Calu3 (cell line): ENCODE measurements around the gene AP5S1. TPM values are rescaled to one million over a fixed set of nuclear protein-coding genes. Genes with fewer than 3 reads are reported as not detected.

ENCODE experiments used
- BruUV-seq: library from RNA; stranded (reverse); fragments of 400-500 nt; replicated peaks from 2 replicates; lab custom pipeline; 2021; lab: Mats Ljungman, UMichigan
- CTCF ChIA-PET: fragments of 300-600 bp; sonication (Branson Sonifier 250); formaldehyde crosslinking; loops from one replicate; lab custom pipeline; 2022; ENCODE audit warnings: antibody characterized with exemption; lab: Charles Lee
- DNase-seq: peaks from one replicate; pipeline ENCODE4 v3.0.0; 2022
- H3K27ac Mint-ChIP-seq: one replicate; pipeline ENCODE4 v1.8.0; 2022; ENCODE audit warnings: mixed read lengths; ENCODE audit not compliant: unreplicated experiment
- H3K27me3 Mint-ChIP-seq: one replicate; pipeline ENCODE4 v1.8.0; 2022; ENCODE audit warnings: mixed read lengths; ENCODE audit not compliant: unreplicated experiment
- H3K36me3 Mint-ChIP-seq: one replicate; pipeline ENCODE4 v1.8.0; 2022; ENCODE audit warnings: mild to moderate bottlenecking, moderate library complexity, mixed read lengths; ENCODE audit not compliant: insufficient read depth, unreplicated experiment
- H3K4me1 Mint-ChIP-seq: one replicate; pipeline ENCODE4 v1.8.0; 2022; ENCODE audit warnings: mild to moderate bottlenecking, low read depth, mixed read lengths; ENCODE audit not compliant: unreplicated experiment
- H3K4me3 Mint-ChIP-seq: one replicate; pipeline ENCODE4 v1.8.0; 2022; ENCODE audit warnings: mild to moderate bottlenecking, low read depth, moderate library complexity, mixed read lengths; ENCODE audit not compliant: unreplicated experiment
- H3K9me3 Mint-ChIP-seq: one replicate; pipeline ENCODE4 v1.8.0; 2022; ENCODE audit warnings: low read depth, mixed read lengths; ENCODE audit not compliant: unreplicated experiment
- intact Hi-C: fragments of 100-400 bp; cut with micrococcal nuclease; formaldehyde crosslinking; loops from one replicate; pipeline ENCODE4 v1.10.0; 2022; ENCODE audit not compliant: unreplicated experiment
- total RNA-seq: library from RNA; stranded (reverse); gene quantifications from 2 replicates; pipeline ENCODE4 v1.2.3, GENCODE V29; 2022
- TF ChIP-seq, protein P1 (sequence below): fragments of 200-600 bp; IDR thresholded peaks from one replicate; pipeline ENCODE4 v1.8.0; 2022; ENCODE audit warnings: antibody characterized with exemption; ENCODE audit not compliant: unreplicated experiment

Gene AP5S1
- total RNA-seq, 1 experiment from 2014 or later, result 9.5 TPM

DNA sequence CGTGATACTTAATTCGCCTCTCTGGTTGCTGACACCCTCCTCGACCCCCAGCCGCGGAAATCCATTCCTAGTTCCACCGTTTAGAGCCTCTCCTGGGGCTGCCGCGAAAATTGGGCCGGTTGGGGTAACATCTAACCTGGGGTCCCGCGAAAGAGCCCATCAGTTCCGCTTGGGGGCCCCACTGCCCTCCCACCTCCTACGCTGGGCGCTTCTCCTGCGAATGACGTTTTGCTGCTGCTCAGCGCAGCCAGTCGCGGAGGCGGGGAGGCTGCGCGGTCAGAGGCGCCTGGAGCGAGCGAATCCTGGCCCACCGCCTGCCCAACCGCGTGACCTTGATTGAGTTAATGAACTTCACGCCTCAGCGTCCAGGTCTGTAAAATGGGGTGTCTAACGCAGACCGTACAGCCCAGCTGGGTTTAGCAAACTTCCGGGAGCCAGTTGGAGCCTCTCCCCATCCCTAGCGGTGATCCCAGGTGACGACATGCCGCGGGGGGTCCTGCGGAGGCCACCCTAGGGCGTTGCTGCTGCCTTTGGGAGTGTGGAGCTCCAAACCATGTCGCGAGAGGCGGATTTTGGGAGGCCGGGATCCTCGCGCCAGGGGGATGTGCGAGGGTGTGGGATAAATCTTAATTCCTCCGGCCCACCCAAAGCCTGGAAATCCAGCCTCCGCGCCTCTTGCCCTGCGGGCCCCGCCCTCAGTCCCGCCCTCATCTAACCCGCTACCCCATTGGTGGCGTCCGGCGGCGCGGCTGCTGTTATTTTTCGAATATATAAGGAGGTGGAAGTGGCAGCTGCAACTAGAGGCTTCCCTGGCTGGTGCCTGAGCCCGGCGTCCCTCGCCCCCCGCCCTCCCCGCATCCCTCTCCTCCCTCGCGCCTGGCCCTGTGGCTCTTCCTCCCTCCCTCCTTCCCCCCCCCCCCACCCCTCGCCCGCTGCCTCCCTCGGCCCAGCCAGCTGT, 24.6 kb upstream of the AP5S1 start, which contains the start of gene CDC25B:
Gene CDC25B (plus strand): TSS at position 800 of the 958 bp plus-strand sequence. CDS start 222 bp downstream, outside the sequence.
- intact Hi-C loops, result no loop called here
- DNase-seq, result peak; percentile 81
- TSS peak; percentile 89 for BruUV-seq
- no peaks in the 10 kb centered on the region for H3K27me3 Mint-ChIP-seq
- peaks cover 9% of the 10 kb centered on the region for H3K4me1 Mint-ChIP-seq
- peaks cover 42% of the 10 kb centered on the region for H3K36me3 Mint-ChIP-seq
- CTCF ChIA-PET, result interaction anchor here (0.7 to 1.0 kb wide), 4 partner anchors 9 to 28 kb away, joined by 3 to 11 read pairs (median 4); partner anchors contain the start of genes ADISSP and CENPB
- peak within 1 kb of the TSS; percentile 97 for H3K4me3 Mint-ChIP-seq
- no peaks in the 10 kb centered on the region for H3K9me3 Mint-ChIP-seq
- TF ChIP-seq, protein P1, sequence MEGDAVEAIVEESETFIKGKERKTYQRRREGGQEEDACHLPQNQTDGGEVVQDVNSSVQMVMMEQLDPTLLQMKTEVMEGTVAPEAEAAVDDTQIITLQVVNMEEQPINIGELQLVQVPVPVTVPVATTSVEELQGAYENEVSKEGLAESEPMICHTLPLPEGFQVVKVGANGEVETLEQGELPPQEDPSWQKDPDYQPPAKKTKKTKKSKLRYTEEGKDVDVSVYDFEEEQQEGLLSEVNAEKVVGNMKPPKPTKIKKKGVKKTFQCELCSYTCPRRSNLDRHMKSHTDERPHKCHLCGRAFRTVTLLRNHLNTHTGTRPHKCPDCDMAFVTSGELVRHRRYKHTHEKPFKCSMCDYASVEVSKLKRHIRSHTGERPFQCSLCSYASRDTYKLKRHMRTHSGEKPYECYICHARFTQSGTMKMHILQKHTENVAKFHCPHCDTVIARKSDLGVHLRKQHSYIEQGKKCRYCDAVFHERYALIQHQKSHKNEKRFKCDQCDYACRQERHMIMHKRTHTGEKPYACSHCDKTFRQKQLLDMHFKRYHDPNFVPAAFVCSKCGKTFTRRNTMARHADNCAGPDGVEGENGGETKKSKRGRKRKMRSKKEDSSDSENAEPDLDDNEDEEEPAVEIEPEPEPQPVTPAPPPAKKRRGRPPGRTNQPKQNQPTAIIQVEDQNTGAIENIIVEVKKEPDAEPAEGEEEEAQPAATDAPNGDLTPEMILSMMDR, result no peak
- peak within 1 kb of the TSS; percentile 74 for H3K27ac Mint-ChIP-seq

DNA sequence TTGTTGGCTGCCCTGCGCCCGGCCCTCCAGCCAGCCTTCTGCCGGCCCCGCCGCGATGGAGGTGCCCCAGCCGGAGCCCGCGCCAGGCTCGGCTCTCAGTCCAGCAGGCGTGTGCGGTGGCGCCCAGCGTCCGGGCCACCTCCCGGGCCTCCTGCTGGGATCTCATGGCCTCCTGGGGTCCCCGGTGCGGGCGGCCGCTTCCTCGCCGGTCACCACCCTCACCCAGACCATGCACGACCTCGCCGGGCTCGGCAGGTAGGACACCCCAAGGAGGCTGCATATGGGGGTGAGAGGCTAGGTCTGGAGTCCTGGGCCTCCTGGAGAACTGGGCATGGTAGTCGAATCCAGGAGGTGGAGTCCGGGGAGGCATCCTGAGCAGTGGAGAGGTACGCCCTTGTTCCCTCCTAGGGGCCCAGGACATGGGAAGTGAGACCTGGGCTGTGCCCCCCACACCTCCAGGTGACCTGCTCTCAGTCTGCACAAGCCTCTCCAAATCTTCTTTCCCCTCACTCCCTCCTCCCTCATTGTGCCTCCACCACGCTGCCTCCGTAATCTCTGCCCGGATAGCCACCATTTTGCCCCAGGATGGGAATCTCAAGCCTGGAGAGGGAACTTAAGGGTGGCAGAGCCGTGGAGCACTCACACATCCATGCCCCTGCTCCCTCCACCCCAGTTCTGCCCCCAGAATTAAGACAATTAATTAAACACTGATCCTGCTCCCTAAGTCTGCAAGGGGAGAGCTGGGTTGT, 23.7 kb upstream of the AP5S1 start:
- CTCF ChIA-PET, result interaction anchor here (0.7 to 1.0 kb wide), 3 partner anchors 10 to 17 kb away, joined by 3 to 11 read pairs (median 3); partner anchors contain the start of gene CENPB
- peak overlapping the region; percentile 74 for H3K27ac Mint-ChIP-seq

DNA sequence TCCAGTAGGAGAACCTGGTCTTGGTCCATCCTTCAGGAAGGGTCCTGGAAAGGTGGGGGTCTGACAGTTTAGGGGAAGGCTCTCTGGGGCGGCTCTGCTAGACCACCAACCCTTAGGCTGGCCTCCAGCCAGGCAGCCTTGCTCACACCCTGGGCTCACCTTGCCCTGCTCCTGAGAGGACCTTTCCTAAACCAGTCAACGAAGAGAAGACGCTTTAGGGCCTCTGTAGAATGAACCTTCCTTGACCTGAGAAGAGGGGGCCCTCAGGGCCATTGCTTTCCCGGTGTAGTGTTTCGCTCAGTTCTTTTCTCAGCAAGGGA, 23.2 kb upstream of the AP5S1 start:
- DNase-seq, result no peak
- TSS peak; percentile 56 for BruUV-seq
- H3K27ac Mint-ChIP-seq, result peak overlapping the region; percentile 74
- intact Hi-C loops, result no loop called here
- CTCF ChIA-PET, result no interaction called here
- no peaks in the 10 kb centered on the region for H3K27me3 Mint-ChIP-seq
- H3K36me3 Mint-ChIP-seq, result peaks cover 49% of the 10 kb centered on the region
- peak overlapping the region; percentile 97 for H3K4me3 Mint-ChIP-seq
- H3K4me1 Mint-ChIP-seq, result peaks cover 9% of the 10 kb centered on the region
- H3K9me3 Mint-ChIP-seq, result no peaks in the 10 kb centered on the region
- TF ChIP-seq, protein P1, result no peak

More for the DNA sequence above, 23.7 kb upstream of the AP5S1 start:
- no peaks in the 10 kb centered on the region for H3K9me3 Mint-ChIP-seq
- peaks cover 49% of the 10 kb centered on the region for H3K36me3 Mint-ChIP-seq
- TF ChIP-seq, protein P1, result no peak
- DNase-seq, result no peak
- no peaks in the 10 kb centered on the region for H3K27me3 Mint-ChIP-seq
- no TSS peak for BruUV-seq
- H3K4me1 Mint-ChIP-seq, result peaks cover 9% of the 10 kb centered on the region
- intact Hi-C loops, result no loop called here
- H3K4me3 Mint-ChIP-seq, result peak overlapping the region; percentile 97

DNA sequence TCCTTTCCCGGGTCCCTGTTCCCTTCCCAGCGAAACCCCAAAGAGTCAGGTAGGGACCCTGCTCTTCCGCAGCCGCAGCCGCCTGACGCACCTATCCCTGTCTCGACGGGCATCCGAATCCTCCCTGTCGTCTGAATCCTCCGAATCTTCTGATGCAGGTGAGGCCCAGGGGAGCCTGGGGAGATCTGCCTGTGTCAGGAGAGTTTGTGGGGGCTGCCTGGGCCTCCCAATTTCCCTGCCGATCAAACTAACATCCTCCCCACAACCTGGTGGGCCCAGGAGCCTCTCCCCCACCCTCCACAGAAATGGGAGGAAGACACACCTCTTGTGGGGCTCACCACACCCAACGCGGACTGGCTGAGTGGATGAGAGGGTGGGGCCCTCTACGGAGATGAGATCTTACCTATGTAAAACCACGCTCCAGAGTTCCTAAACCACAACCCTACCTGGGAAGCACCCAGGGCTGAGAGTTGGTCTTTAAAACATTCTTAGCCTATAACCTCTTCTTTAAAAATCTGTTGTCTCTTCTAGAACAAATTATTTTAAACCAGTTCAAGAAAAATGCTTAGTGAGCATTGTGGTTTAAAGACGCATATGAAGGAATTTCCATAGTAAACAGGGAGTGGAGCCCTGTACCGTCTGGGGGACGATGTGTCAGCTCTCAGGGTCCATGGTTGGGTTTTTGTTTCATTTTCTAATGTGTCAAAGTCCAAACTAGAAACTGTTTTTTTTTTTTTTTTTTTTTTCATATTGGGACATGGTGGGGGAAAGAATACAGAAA, 22.6 kb upstream of the AP5S1 start:
- TF ChIP-seq, protein P1, result no peak
- no peak for DNase-seq
- Mint-ChIP-seq H3K27me3 (no peaks in the 10 kb centered on the region), H3K4me3 (peak overlapping the region; percentile 97), H3K27ac (peak overlapping the region; percentile 74), H3K4me1 (peaks cover 9% of the 10 kb centered on the region), H3K36me3 (peaks cover 54% of the 10 kb centered on the region), H3K9me3 (no peaks in the 10 kb centered on the region)
- intact Hi-C loops, result no loop called here
- BruUV-seq, result no TSS peak
- CTCF ChIA-PET, result no interaction called here
